WERI-Rb-1 (cell line): Measurements from ENCODE around the gene NCBP2.

ENCODE experiments used
- DNase-seq: peaks from one replicate; pipeline ENCODE4 v3.0.0-alpha.2; 2020
- H3K27ac ChIP-seq: fragments of 250-450 bp; sonication (Bioruptor Pico); 2 replicates; pipeline ENCODE4 v1.5.1; 2020; ENCODE audit warnings: mild to moderate bottlenecking, moderate library complexity
- H3K27me3 ChIP-seq: fragments of 250-450 bp; sonication (Bioruptor Pico); 2 replicates; pipeline ENCODE4 v1.5.1; 2021; ENCODE audit warnings: mild to moderate bottlenecking, low read depth, moderate library complexity; ENCODE audit not compliant: insufficient read depth, severe bottlenecking
- H3K36me3 ChIP-seq: fragments of 250-450 bp; sonication (Bioruptor Pico); 2 replicates; pipeline ENCODE4 v1.5.1; 2020; ENCODE audit warnings: mild to moderate bottlenecking, moderate library complexity
- H3K4me3 ChIP-seq: 2 replicates; pipeline ENCODE4 v1.5.1; 2011; ENCODE audit warnings: low read depth, mild to moderate bottlenecking, control low read depth, low read length
- H3K9me3 ChIP-seq: fragments of 250-450 bp; sonication (Bioruptor Pico); 2 replicates; pipeline ENCODE4 v1.5.1; 2021; ENCODE audit warnings: mild to moderate bottlenecking, moderate library complexity; ENCODE audit not compliant: severe bottlenecking
- CTCF ChIP-seq: IDR thresholded peaks from 2 replicates; pipeline ENCODE4 v1.5.1; 2011; ENCODE audit warnings: low read depth, mild to moderate bottlenecking, control low read depth, inconsistent platforms, low read length

NCBP2 gene

GRCh38 chr3:196901768-196902167, 40.6 kb downstream of the NCBP2 start:
- Histone ChIP-seq H3K36me3 (peaks cover 27% of the 10 kb centered on the region), H3K27ac (no peak overlapping the region), H3K4me3 (no peak overlapping the region), H3K27me3 (no peaks in the 10 kb centered on the region), H3K9me3 (no peaks in the 10 kb centered on the region)
- TF ChIP-seq CTCF, result no peak
- DNase-seq, result no peak

GRCh38 chr3:196896229-196896628, 46.1 kb downstream of the NCBP2 start:
- H3K27me3 ChIP-seq, result no peaks in the 10 kb centered on the region
- H3K4me3 ChIP-seq, result no peak overlapping the region
- no peaks in the 10 kb centered on the region for H3K9me3 ChIP-seq
- DNase-seq, result no peak
- no peaks in the 10 kb centered on the region for H3K36me3 ChIP-seq
- peak overlapping the region; percentile 40; the same call in 1 of the 2 replicates for H3K27ac ChIP-seq
- no peak for TF ChIP-seq CTCF

- H3K27me3 ChIP-seq, result no peaks in the 10 kb centered on the region
- no peak overlapping the region for H3K27ac ChIP-seq
- no peaks in the 10 kb centered on the region for H3K9me3 ChIP-seq
- TF ChIP-seq CTCF, result no peak
- DNase-seq, result no peak
- no peaks in the 10 kb centered on the region for H3K36me3 ChIP-seq
- H3K4me3 ChIP-seq, result no peak overlapping the region
These were observed 47.6 kb downstream of the NCBP2 start for GRCh38 chr3:196894557-196895295.

GRCh38 chr3:196889844-196890708, 52.3 kb downstream of the NCBP2 start:
- H3K27ac ChIP-seq, result no peak overlapping the region

GRCh38 chr3:196886144-196886543, 56.2 kb downstream of the NCBP2 start:
- TF ChIP-seq CTCF, result no peak
- Histone ChIP-seq H3K27ac (no peak overlapping the region), H3K4me3 (no peak overlapping the region), H3K9me3 (no peaks in the 10 kb centered on the region), H3K27me3 (no peaks in the 10 kb centered on the region), H3K36me3 (no peaks in the 10 kb centered on the region)
- DNase-seq, result no peak

More at GRCh38 chr3:196889844-196890708, 52.3 kb downstream of the NCBP2 start:
- Histone ChIP-seq H3K4me3 (no peak overlapping the region), H3K36me3 (no peaks in the 10 kb centered on the region), H3K27me3 (no peaks in the 10 kb centered on the region), H3K9me3 (no peaks in the 10 kb centered on the region)
- no peak for TF ChIP-seq CTCF
- DNase-seq, result no peak
